Body of pancreas (tissue), 4 donors: ENCODE measurements around the gene CX3CR1.

ENCODE experiments used
- CTCF ChIP-seq, 7 experiments: fragments of 450-650 bp in 4 of 7; fragments of 200-600 bp in 3 of 7; sonication (generic) in 3 of 7; IDR thresholded peaks; one replicate each; pipeline ENCODE4 v1.5.1; 2016 to 2019; ENCODE audit warnings: antibody characterized with exemption in 7 of 7
- POLR2A ChIP-seq, 3 donors: fragments of 450-650 bp; IDR thresholded peaks; one replicate each; pipeline ENCODE4 v1.6.1; 2016; ENCODE audit warnings: antibody characterized with exemption in 3 of 3, mild to moderate bottlenecking in 2 of 3

GRCh38 chr3:39220407-39221140 is 59.3 kb downstream of the CX3CR1 start:
- TF ChIP-seq CTCF (IDR thresholded peaks at IDR 0.05), result no peak
- TF ChIP-seq POLR2A (IDR thresholded peaks at IDR 0.05), result no peak
